GDM1 (cell line): ENCODE results near the gene PTK7.
A peak's percentile ranks its signal among the peaks of the same experiment; 100 is the strongest.
"Not testable (repeated sequence)": the region's sequence is repeated elsewhere in the genome, so short reads cannot be mapped to it uniquely, and the experiment has no call there.

Source experiments
- DNase-seq: peaks from one replicate; lab custom pipeline; 2025; lab: John Stamatoyannopoulos, UW

PTK7 gene

GRCh38 chr6:43119482-43119881, 43.4 kb downstream of the PTK7 start:
- DNase-seq: no peak

DNA sequence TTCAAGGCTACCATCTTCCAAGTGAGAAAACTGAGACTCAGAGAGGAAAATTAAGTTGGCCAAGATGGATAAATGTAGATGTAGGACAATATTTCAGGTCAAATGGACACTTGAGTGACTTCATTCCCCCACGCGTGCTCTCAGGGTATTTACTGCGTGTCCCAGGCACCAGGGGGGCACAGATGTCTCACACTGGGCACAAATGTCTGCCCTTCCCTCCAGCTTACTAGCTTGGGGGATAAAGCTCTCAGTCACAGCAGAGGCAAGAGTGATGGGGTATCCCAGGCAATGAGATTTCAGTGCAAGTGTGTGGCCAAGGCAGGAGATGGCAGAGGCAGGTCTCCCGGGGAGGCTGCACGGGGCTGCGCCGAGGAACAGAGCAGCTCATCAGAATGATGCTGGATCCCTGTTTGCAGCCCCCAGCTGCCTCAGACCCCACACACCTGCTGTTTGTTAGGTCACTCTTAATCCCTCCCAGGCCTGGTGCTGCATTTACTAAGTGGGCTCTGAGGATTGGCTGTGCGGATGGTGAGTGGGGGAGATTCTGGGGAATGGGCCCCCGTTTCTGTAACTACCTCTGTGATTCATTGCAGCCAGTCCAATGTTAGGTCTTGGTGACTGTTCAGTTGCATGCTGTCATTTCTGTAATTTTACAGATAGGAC, 44.1 kb downstream of the PTK7 start:
- no peak for DNase-seq

DNA sequence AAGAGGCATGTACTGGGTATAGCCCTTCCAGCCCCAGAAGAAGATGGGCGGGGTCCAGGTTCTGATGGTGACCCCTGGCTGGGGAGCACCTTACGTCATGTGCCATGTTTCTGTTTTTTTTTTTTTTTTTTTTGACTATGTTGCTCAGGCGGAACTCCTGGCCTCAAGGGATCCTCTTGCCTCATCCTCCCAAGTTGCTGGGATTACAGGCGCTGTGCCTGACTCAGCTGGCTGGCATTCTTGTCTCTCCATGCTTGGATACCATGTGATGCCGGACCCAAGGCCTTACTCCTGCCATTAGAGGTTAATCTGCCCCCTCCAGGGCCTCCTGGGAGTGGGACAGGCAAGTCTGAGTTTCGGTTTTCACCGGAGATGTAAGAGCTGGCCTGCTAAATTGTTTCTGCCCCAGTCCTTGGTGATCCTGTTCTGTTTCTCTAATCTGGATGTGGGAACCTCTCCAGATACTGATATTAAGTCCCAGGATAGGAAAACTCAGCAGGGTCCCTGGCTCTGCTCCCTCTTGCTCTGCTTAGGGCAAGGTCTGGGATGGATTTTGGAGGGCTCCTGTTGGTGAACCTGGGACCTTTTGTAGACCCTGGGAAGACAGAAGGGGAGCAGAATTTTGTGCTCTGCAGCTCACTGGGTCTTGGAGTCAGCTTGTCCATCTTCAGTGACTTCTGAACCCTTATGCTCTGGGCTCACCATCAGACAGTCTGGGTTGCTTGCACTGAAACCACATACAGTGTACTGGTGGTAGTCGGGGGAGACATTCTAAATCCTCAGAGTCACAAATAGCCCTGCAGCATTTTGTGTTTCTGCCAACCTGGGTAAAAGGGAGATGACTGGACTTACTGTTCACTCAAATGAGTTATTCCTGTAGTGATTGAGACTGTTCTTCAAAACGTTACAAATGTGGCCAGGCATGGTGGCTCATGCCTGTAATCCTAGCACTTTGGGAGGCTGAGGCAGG, 45.1 kb downstream of the PTK7 start:
- no peak for DNase-seq

DNA sequence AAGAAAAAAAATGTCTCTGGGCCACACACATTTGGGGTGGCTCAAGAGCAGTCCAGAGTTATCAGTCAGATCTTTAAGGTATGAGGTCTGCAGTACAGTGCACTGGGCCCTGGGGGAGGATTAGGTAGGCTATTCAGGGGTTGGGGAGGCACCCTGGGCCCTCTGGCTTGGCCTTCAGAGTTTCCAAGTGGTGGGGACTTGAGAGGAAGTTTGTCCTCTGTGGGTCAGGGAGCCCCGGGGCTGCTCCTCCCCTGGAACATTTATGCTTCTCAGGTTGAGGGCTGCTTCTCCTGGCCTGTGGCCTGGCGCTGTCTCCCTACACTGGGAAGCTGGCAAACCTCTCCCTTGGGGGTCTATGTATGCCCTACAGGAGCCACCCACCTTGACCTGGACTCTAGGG, 46.0 kb downstream of the PTK7 start:
- DNase-seq: no peak

DNA sequence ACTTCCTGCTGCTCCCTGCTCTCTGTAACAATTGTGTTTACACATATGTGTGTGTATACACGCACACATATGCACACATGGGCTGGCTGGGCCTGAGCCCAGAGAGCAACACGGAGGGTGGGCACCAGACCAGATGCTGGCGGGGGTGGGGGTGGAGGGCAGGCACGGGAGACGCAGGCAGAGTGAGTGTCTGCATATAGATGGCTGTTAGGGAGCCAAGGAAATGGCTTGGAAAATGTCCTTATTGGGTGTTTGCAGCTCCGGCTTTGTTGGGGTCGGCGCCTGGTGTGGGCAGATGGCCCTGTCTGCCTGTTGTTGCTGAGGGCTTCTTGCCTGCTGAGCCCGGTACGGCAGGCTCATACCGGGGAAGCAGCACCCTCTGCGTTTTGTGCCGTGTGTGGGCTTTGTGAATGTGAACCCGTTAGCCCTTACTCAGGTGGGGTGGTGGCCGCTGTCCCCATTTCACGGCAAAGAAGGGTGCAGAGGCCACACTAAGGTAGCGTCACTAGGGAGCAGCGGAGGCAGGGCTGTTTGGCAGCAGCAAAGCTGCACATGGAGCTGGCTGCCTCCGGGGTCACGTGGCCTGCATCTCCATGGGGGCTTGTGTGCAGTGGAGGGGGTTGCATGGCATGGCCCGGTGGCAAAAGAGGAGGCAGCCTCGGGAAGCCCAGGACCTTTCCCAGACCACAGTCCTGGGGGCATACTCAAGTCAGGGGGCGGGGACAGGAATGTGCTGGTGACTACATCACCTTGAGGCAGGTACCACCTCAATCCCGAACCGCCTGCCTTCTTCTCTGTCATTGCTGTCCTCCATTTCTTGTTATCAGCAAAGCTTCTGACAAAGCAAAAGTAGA, 47.6 kb downstream of the PTK7 start:
- DNase-seq: no peak

GRCh38 chr6:43124481-43124880, 48.4 kb downstream of the PTK7 start:
- no peak for DNase-seq

DNA sequence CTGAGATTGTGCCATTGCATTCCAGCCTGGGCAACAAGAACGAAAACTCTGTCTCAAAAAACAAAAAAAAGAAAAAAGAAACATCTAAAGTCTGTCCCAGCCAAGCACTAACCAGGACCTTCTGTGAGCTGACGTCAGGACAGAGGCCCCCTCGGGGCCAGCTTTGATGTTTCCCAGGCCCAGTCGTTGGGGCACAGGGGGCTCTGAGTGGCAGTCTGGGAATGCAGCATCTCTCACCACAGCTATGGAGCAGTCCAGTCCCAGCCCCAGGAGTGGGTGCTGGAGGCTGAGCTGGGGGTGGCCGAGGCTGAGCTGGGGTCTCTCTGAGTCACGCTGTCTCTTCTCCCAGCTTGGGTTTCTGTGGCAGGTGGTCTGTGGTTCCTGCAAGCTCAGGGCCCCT, 49.0 kb downstream of the PTK7 start:
- no peak for DNase-seq

DNA sequence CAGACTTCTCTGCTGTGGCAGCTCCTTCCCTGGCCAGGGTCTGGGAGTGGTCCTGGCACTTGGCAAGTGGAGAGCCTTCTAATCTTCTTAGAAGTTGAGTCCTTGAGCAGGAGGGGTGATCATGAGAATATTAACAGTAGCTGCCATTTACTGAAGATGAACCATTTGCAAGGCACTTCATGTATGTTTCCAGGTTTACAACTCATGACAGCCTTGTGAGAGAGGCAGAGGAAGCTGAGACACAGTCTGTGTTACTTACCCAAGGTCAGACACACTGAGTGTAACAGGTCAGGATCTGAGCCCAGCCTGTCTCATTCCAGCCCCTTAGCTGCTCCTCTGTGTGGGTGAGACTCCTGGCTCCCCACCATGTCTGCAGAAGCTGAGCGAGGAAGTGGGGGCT, 49.4 kb downstream of the PTK7 start:
- DNase-seq: no peak

DNA sequence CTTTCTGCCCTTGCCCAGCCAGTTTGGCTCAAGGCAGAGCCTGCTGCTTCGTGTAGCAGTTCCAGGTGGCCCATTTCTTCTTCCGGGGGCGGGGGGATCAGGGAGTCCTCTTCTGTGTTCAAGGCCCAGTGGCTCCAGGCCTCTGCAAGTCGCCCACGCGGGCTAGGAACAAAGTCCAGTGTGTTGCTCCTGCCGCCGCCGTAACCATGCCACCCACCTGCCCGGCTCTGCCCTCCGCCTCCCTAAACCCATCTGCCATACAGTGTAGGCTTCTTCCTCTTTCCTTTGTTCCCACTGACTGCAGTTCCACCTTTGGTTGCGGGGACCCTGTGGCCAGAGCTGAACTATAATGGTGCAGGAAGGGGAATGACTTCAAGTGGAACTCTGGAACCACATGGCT, 51.1 kb downstream of the PTK7 start:
- no peak for DNase-seq

- no peak for DNase-seq
Measured at GRCh38 chr6:43127877-43128276, 51.8 kb downstream of the PTK7 start.

DNA sequence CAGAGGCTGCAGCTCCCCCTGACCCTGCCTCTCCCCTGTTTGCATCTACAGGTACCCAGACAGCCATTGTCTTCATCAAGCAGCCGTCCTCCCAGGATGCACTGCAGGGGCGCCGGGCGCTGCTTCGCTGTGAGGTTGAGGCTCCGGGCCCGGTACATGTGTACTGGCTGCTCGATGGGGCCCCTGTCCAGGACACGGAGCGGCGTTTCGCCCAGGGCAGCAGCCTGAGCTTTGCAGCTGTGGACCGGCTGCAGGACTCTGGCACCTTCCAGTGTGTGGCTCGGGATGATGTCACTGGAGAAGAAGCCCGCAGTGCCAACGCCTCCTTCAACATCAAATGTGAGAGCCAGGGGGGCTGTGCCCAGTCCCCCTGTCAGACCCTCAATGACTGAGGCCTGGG, 52.8 kb downstream of the PTK7 start:
- no peak for DNase-seq

- no peak for DNase-seq
Measured at GRCh38 chr6:43129434-43130194, 53.5 kb downstream of the PTK7 start.

DNA sequence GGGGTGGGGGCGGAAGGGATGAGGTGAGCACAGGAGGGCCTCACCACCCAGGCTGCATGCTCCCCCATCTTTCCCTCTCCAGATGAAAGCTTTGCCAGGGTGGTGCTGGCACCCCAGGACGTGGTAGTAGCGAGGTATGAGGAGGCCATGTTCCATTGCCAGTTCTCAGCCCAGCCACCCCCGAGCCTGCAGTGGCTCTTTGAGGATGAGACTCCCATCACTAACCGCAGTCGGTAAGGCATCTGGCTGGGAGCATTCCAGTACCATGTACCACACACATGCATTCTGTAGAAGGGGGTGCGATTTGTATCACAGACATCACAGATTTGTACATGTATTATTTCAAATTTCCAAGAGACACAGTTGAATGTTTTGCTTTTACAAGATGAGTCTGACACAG, 54.3 kb downstream of the PTK7 start:
- DNase-seq: no peak

GRCh38 chr6:43131379-43131778, 55.3 kb downstream of the PTK7 start:
- not testable (repeated sequence) for DNase-seq

GRCh38 chr6:43138267-43138666, 62.2 kb downstream of the PTK7 start:
- no peak for DNase-seq

DNA sequence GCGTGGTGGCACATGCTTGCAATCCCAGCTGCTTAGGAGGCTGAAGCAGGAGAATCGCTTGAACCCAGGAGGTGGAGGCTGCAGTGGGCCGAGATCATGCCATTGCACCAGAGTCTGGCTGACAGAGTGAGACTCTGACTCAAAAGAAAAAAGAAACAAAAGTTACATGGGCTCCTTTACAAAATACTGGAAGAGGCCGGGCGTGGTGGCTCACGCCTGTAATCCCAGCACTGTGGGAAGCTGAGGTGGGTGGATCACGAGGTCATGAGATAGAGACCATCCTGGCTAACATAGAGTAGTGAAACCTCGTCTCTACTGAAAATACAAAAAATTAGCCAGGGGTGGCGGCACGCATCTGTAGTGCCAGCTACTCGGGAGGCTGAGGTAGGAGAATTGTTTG, 63.9 kb downstream of the PTK7 start:
- DNase-seq: not testable (repeated sequence)

DNA sequence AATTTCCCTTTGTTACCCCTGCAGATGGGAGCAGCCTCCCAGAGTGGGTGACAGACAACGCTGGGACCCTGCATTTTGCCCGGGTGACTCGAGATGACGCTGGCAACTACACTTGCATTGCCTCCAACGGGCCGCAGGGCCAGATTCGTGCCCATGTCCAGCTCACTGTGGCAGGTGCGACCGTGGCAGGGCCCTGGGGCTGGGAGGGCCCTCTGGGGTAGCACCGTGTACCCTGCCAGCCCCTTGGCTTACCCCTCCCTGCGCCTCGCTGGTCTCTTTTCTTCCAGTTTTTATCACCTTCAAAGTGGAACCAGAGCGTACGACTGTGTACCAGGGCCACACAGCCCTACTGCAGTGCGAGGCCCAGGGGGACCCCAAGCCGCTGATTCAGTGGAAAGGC, 65.5 kb downstream of the PTK7 start:
- no peak for DNase-seq

DNA sequence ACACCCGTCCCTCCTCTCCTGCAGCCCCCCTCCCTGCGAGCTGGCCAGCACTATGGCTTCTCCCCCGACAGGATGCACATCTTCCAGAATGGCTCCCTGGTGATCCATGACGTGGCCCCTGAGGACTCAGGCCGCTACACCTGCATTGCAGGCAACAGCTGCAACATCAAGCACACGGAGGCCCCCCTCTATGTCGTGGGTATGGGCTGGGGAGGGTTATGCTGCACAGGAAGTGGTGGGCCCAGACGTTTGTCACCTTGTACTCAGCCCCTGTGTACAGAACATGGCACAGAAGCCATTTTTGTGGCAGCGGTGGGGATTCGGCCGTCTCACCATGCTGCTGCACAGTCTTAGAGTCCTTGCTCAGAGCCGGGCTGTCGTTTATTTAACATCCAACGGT, 66.0 kb downstream of the PTK7 start:
- DNase-seq: no peak

DNA sequence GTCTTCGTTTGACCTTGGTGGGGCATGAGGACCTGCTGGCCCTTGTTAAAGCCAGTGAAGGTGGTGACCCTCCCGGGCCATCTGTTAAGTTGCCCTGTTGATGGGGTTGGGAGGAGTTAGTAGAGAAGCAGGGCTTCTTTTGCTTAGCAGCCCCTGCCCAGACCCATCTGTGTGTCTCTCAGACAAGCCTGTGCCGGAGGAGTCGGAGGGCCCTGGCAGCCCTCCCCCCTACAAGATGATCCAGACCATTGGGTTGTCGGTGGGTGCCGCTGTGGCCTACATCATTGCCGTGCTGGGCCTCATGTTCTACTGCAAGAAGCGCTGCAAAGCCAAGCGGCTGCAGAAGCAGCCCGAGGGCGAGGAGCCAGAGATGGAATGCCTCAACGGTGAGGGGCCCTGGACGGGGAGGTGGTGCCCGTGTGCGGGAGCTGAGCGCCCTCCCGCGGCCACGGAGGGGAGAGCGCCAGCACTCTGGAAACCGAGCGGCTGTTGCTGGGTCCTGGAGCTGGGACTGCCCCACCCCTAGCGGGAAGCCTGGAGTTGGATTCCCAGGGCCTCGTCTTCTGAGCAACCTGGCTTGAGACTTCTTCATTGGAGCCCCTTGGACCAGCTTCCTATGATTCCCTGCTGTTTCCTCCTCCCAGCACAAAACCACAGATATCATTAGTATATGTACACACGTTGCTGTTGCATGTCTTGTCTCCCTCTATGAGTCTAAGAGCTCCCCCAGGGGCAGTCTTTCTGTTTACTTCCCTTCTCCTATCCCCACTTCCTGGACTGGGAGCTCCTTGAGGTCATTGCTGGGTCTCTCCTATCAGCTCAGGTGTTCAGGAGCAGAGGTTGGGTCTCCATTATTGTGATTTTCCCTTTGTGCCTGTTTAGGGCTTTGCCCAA, 67.4 kb downstream of the PTK7 start:
- DNase-seq: peak; percentile 15

GRCh38 chr6:43144879-43145278, 68.8 kb downstream of the PTK7 start:
- DNase-seq: no peak

GRCh38 chr6:43146261-43146660, 70.1 kb downstream of the PTK7 start:
- DNase-seq: no peak
